HepG2 (cell line): ENCODE data around the gene SLC9A8. TPM values are rescaled to one million over a fixed set of nuclear protein-coding genes. Genes with fewer than 3 reads are reported as not detected.

Experiments
- ATAC-seq: fragments of 200-7000 bp; cut with Tn5 transposase; 3 replicates; pipeline ENCODE4 v1.9.1; 2020; ENCODE audit warnings: mild to moderate bottlenecking, moderate library complexity
- BruUV-seq: library from RNA; stranded (reverse); fragments of 400-500 nt; replicated peaks from 2 replicates; lab custom pipeline; 2021; lab: Mats Ljungman, UMichigan
- CTCF ChIA-PET: fragments of 300-600 bp; formaldehyde crosslinking; extraction: SDS; loops from one replicate; lab custom pipeline; 2021; ENCODE audit warnings: low total read pairs, inconsistent platforms, low intra/inter-chr PET ratio; lab: Yijun Ruan, JAX
- POLR2A ChIA-PET: fragments of 350-600 bp; sonication (Branson Sonifier 250); formaldehyde crosslinking; loops from one replicate; lab custom pipeline; 2020; ENCODE audit warnings: antibody characterized with exemption, inconsistent platforms; lab: Yijun Ruan, JAX
- DNase-seq: peaks from one replicate; pipeline ENCODE4 v3.0.0-alpha.2; 2015; ENCODE audit warnings: low spot score
- FAIRE-seq: peaks from 3 replicates; lab custom pipeline; 2011; peaks lifted over from hg19 to GRCh38; lab: Jason Lieb, UNC
- H2AFZ ChIP-seq: one replicate; pipeline ENCODE4 v1.6.1; 2011; ENCODE audit warnings: low read length, inconsistent platforms
- H3K27ac ChIP-seq: fragments of 300-600 bp; 3 replicates; pipeline ENCODE4 v1.8.0; 2011; ENCODE audit warnings: mixed run types, mild to moderate bottlenecking, mixed read lengths, low read length, inconsistent platforms; ENCODE audit not compliant: insufficient read depth; ENCODE audit errors: extremely low read length
- H3K27me3 ChIP-seq, 2 experiments: fragments of 200-600 bp in 1 of 2; 2 replicates in 1 of 2; 3 replicates in 1 of 2; pipeline versions ENCODE4 v1.6.0 to v1.8.0; 2011; ENCODE audit warnings: low read length in 2 of 2, mild to moderate bottlenecking in 2 of 2, moderate library complexity in 2 of 2, inconsistent platforms in 1 of 2; ENCODE audit not compliant: insufficient read depth in 2 of 2, control insufficient read depth in 1 of 2
- H3K36me3 ChIP-seq, 2 experiments: fragments of 200-600 bp in 1 of 2; replicated peaks in 1 of 2; 2 replicates in 1 of 2; 3 replicates in 1 of 2; pipeline versions ENCODE4 v1.5.1 to v1.8.0; 2011; ENCODE audit warnings: low read length in 2 of 2, inconsistent platforms in 1 of 2; ENCODE audit not compliant: insufficient read depth in 2 of 2, control insufficient read depth in 1 of 2
- H3K4me1 ChIP-seq: 2 replicates; pipeline ENCODE4 v1.5.1; 2012; ENCODE audit warnings: low read length, inconsistent platforms; ENCODE audit not compliant: insufficient read depth
- H3K4me2 ChIP-seq: 2 replicates; pipeline ENCODE4 v1.6.0; 2011; ENCODE audit warnings: low read depth, low read length, inconsistent platforms
- H3K4me3 ChIP-seq, 3 experiments: fragments of 200-600 bp in 1 of 3; sonication (generic), shearing (Covaris generic) in 1 of 3; replicated peaks in 1 of 3; 2 replicates each; pipeline ENCODE4 v1.5.1; 2011 to 2016; ENCODE audit warnings: low read length in 3 of 3, inconsistent platforms in 2 of 3, low read depth in 2 of 3, mild to moderate bottlenecking in 2 of 3, control low read depth in 1 of 3, mixed read lengths in 1 of 3; ENCODE audit not compliant: insufficient read depth in 1 of 3
- H3K79me2 ChIP-seq: one replicate; pipeline ENCODE4 v1.6.1; 2011; ENCODE audit warnings: low read length, inconsistent platforms; ENCODE audit not compliant: insufficient read depth
- H3K9ac ChIP-seq: 2 replicates; pipeline ENCODE4 v1.6.0; 2011; ENCODE audit warnings: mild to moderate bottlenecking, low read depth, low read length, inconsistent platforms; ENCODE audit not compliant: insufficient read depth
- H3K9me3 ChIP-seq: 2 replicates; pipeline ENCODE4 v1.5.1; 2012; ENCODE audit warnings: mild to moderate bottlenecking, low read length
- H4K20me1 ChIP-seq: 2 replicates; pipeline ENCODE4 v1.6.0; 2011; ENCODE audit warnings: inconsistent platforms, mild to moderate bottlenecking, low read length, moderate library complexity; ENCODE audit not compliant: insufficient read depth
- BCL6 ChIP-seq: IDR thresholded peaks from 2 replicates; pipeline ENCODE4 v1.6.1; 2016; ENCODE audit warnings: missing genetic modification reagents, missing compliant biosample characterization
- CTCF ChIP-seq: sonication (generic); formaldehyde crosslinking; IDR thresholded peaks from 2 replicates; pipeline ENCODE4 v1.5.0; 2020; ENCODE audit warnings: mild to moderate bottlenecking, missing genetic modification reagents, moderate library complexity
- FOXC1 ChIP-seq: sonication (generic); formaldehyde crosslinking; IDR thresholded peaks from 2 replicates; pipeline ENCODE4 v1.8.0; 2022; ENCODE audit warnings: mild to moderate bottlenecking, missing genetic modification reagents, borderline replicate concordance
- GATAD1 ChIP-seq: IDR thresholded peaks from 2 replicates; pipeline ENCODE4 v1.6.1; 2016; ENCODE audit warnings: missing genetic modification reagents, missing compliant biosample characterization
- GATAD2A ChIP-seq: IDR thresholded peaks from 2 replicates; pipeline ENCODE4 v1.6.1; 2016
- IKZF5 ChIP-seq: IDR thresholded peaks from 2 replicates; pipeline ENCODE4 v1.6.1; 2018; ENCODE audit warnings: missing genetic modification reagents, mild to moderate bottlenecking, missing compliant biosample characterization
- IRF2 ChIP-seq: IDR thresholded peaks from 2 replicates; pipeline ENCODE4 v1.6.1; 2018; ENCODE audit warnings: missing genetic modification reagents, missing compliant biosample characterization
- LCORL ChIP-seq, 2 experiments: fragments of 450-650 bp in 1 of 2; sonication (generic) in 1 of 2; formaldehyde crosslinking in 1 of 2; IDR thresholded peaks; 2 replicates each; pipeline versions ENCODE4 v1.5.0 to v1.6.1; 2017 to 2020; ENCODE audit warnings: antibody characterized with exemption in 1 of 2, missing genetic modification reagents in 1 of 2
- RAD21 ChIP-seq: fragments of 450-650 bp; formaldehyde crosslinking; IDR thresholded peaks from 2 replicates; pipeline ENCODE4 v1.5.0; 2020; ENCODE audit warnings: mild to moderate bottlenecking
- RXRB ChIP-seq: IDR thresholded peaks from 2 replicates; pipeline ENCODE4 v1.6.1; 2016; ENCODE audit warnings: borderline replicate concordance, missing genetic modification reagents, missing compliant biosample characterization
- SAP130 ChIP-seq: IDR thresholded peaks from 2 replicates; pipeline ENCODE4 v1.6.1; 2016; ENCODE audit warnings: low read depth
- SIX1 ChIP-seq: sonication (generic); formaldehyde crosslinking; IDR thresholded peaks from 2 replicates; pipeline ENCODE4 v1.4.0; 2020; ENCODE audit warnings: missing genetic modification reagents, borderline replicate concordance
- TEAD2 ChIP-seq: sonication (generic); formaldehyde crosslinking; IDR thresholded peaks from 2 replicates; pipeline ENCODE4 v1.9.0; 2021; ENCODE audit warnings: missing genetic modification reagents
- ZNF143 ChIP-seq: sonication (generic); formaldehyde crosslinking; IDR thresholded peaks from 2 replicates; pipeline ENCODE4 v1.4.0; 2020; ENCODE audit warnings: missing genetic modification reagents
- ZNF230 ChIP-seq: sonication (generic); formaldehyde crosslinking; IDR thresholded peaks from 2 replicates; pipeline ENCODE4 v1.4.0; 2020; ENCODE audit warnings: mild to moderate bottlenecking, missing genetic modification reagents
- ZNF44 ChIP-seq: sonication (generic); formaldehyde crosslinking; IDR thresholded peaks from 2 replicates; pipeline ENCODE4 v1.5.1; 2020; ENCODE audit warnings: mild to moderate bottlenecking, missing genetic modification reagents
- ZNF567 ChIP-seq: sonication (generic); formaldehyde crosslinking; IDR thresholded peaks from 2 replicates; pipeline ENCODE4 v1.8.1; 2023; ENCODE audit warnings: mild to moderate bottlenecking, missing genetic modification reagents, borderline replicate concordance
- ZNF607 ChIP-seq: sonication (generic); formaldehyde crosslinking; IDR thresholded peaks from 2 replicates; pipeline ENCODE4 v1.5.1; 2020; ENCODE audit warnings: missing genetic modification reagents, mild to moderate bottlenecking, borderline replicate concordance
- WGBS: methylation state at CpG from one replicate; pipeline ENCODE4 v1.1.6; 2017; ENCODE audit warnings: low lambda C conversion rate; 5-methylcytosine and 5-hydroxymethylcytosine counted together
- in situ Hi-C: cut with HindIII; loops from 2 replicates; pipeline ENCODE4 v1.10.0; 2017; ENCODE audit warnings: low pct_unique_long_range_greater_than_20kb; ENCODE audit not compliant: extremely low pct_ligation_motif_present
- intact Hi-C: fragments of 100-400 bp; cut with micrococcal nuclease; formaldehyde crosslinking; loops from one replicate; pipeline ENCODE4 v1.10.0; 2022; ENCODE audit not compliant: unreplicated experiment
- polyA plus RNA-seq, 8 experiments: library from polyadenylated mRNA; depleted of rRNA in 3 of 8; stranded (reverse) in 7 of 8; unstranded in 1 of 8; fragments of >200 nt; fragmentation: Illumina TruSeq in 4 of 8; extraction: Trizol in 4 of 8; gene quantifications; 2 replicates each; pipeline versions ENCODE4 v1.2.1 to v1.2.3, GENCODE V29; 2011 to 2016; ENCODE audit warnings: low read depth in 4 of 8, missing spikeins in 1 of 8, mixed read lengths in 1 of 8; ENCODE audit not compliant: insufficient read depth in 1 of 8
- total RNA-seq, 5 experiments: library from RNA; depleted of rRNA; stranded (reverse); fragments of >200 nt; fragmentation: Illumina TruSeq; extraction: Trizol; gene quantifications; 2 replicates each; pipeline ENCODE4 v1.2.3, GENCODE V29; 2016; ENCODE audit warnings: low read depth in 1 of 5
- TF ChIP-seq, protein P1 (sequence below), 2 experiments: sonication (generic) in 1 of 2; formaldehyde crosslinking in 1 of 2; IDR thresholded peaks; 2 replicates each; pipeline versions ENCODE4 v1.4.0 to v1.6.1; 2018 to 2020; ENCODE audit warnings: missing genetic modification reagents in 2 of 2, borderline replicate concordance in 1 of 2, low read depth in 1 of 2, mild to moderate bottlenecking in 1 of 2, missing biosample characterization in 1 of 2

Gene SLC9A8
- total and polyA plus RNA-seq, 2 of the 13 experiments (the other 11 are each of a cell fraction or from before 2014, with no cell fraction given) = 4.1 to 7.4 TPM

- ATAC-seq (peak; percentile 94), DNase-seq (peak; percentile 73), FAIRE-seq (peak; percentile 48)
- Histone ChIP-seq H3K36me3 (peaks cover 8 to 33% of the 10 kb centered on the region in 2 experiments), H3K9ac (no peak overlapping the region), H3K79me2 (no peaks in the 10 kb centered on the region), H3K27ac (no peak overlapping the region), H3K27me3 (no peaks in the 10 kb centered on the region), H3K4me2 (no peak overlapping the region), H3K4me1 (no peaks in the 10 kb centered on the region), H3K4me3 (no peak overlapping the region), H4K20me1 (no peaks in the 10 kb centered on the region), H3K9me3 (0 out of 2 replicates have a peak, but pooled peaks cover 5% of the 10 kb centered on the region), H2AFZ (no peak overlapping the region)
- intact Hi-C loops = loop anchor here (1.0 kb wide), 3 partner anchors 42 to 305 kb away; no protein-coding TSS in a partner anchor
- ChIA-PET CTCF (interaction anchor here (1.0 to 8.7 kb wide), 6 partner anchors 82 to 305 kb away, joined by 3 to 134 read pairs (median 4); no protein-coding TSS in a partner anchor), POLR2A (interaction anchor here (0.9 to 1.4 kb wide), 3 partner anchors 34 to 236 kb away, joined by 3 to 5 read pairs (median 4); partner anchors contain the start of gene SLC9A8)
- WGBS = 72% methylated on average over 6 of the region's 6 CpGs
- in situ Hi-C loops = loop anchor here (5.0 kb wide), 2 partner anchors 239 to 304 kb away; no protein-coding TSS in a partner anchor
- BruUV-seq = no TSS peak
- TF ChIP-seq RXRB (CRISPR knock-in tag) (0 out of 2 replicates have a peak, but pooled peaks have one; percentile 23), TEAD2 (CRISPR knock-in tag) (no peak), IRF2 (peak; percentile 39; the same call in 1 of the 2 replicates), ZNF567 (CRISPR knock-in tag) (no peak), FOXC1 (CRISPR knock-in tag) (no peak), GATAD1 (CRISPR knock-in tag) (0 out of 2 replicates have a peak, but pooled peaks have one; percentile 18), ZNF607 (CRISPR knock-in tag) (no peak), CTCF (CRISPR knock-in tag) (peak; percentile 80), RAD21 (peak; percentile 88), SAP130 (CRISPR knock-in tag) (peak; percentile 40; the same call in 1 of the 2 replicates), SIX1 (CRISPR knock-in tag) (peak; percentile 41; the same call in 1 of the 2 replicates), ZNF143 (peak; percentile 47; the same call in 1 of the 2 replicates), ZNF44 (CRISPR knock-in tag) (no peak), BCL6 (CRISPR knock-in tag) (0 out of 2 replicates have a peak, but pooled peaks have one; percentile 14), GATAD2A (CRISPR knock-in tag) (peak; percentile 43; the same call in 1 of the 2 replicates), LCORL (IDR thresholded peaks at IDR 0.05) (no peak), LCORL (CRISPR knock-in tag; IDR thresholded peaks at IDR 0.05) (peak; percentile 70), IKZF5 (CRISPR knock-in tag) (0 out of 2 replicates have a peak, but pooled peaks have one; percentile 38), ZNF230 (CRISPR knock-in tag) (peak; percentile 73; the same call in 1 of the 2 replicates)
- TF ChIP-seq, protein P1, sequence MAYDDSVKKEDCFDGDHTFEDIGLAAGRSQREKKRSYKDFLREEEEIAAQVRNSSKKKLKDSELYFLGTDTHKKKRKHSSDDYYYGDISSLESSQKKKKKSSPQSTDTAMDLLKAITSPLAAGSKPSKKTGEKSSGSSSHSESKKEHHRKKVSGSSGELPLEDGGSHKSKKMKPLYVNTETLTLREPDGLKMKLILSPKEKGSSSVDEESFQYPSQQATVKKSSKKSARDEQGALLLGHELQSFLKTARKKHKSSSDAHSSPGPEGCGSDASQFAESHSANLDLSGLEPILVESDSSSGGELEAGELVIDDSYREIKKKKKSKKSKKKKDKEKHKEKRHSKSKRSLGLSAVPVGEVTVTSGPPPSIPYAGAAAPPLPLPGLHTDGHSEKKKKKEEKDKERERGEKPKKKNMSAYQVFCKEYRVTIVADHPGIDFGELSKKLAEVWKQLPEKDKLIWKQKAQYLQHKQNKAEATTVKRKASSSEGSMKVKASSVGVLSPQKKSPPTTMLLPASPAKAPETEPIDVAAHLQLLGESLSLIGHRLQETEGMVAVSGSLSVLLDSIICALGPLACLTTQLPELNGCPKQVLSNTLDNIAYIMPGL (CRISPR knock-in tag; IDR thresholded peaks at IDR 0.05; ENCODE audit: borderline replicate concordance in 1 of 2, low read depth in 1 of 2) = peak in 1 of 2 experiments; percentile 23; a peak in 1 of 4 replicates
Measured at GRCh38 chr20:49846206-49846807, 33.7 kb downstream of the SLC9A8 start.
